HG03045 (cell line): Measurements from ENCODE around the gene LAMA2.
A peak's percentile ranks its signal among the peaks of the same experiment; 100 is the strongest.

Source experiments
- ATAC-seq: cut with Tn5 transposase; IDR thresholded peaks from one replicate; pipeline ENCODE4 v1.9.1; 2021; ENCODE audit warnings: mild to moderate bottlenecking, moderate library complexity; ENCODE audit not compliant: unreplicated experiment

The LAMA2 gene

GRCh38 chr6:129416337-129416990, 533.5 kb downstream of the LAMA2 start:
- no peak for ATAC-seq

- ATAC-seq, result no peak
Measured at GRCh38 chr6:129417416-129418086, 534.6 kb downstream of the LAMA2 start.

- no peak for ATAC-seq
Measured at GRCh38 chr6:129419324-129419723, 536.4 kb downstream of the LAMA2 start.

- ATAC-seq, result no peak
Measured at GRCh38 chr6:129426343-129426742, 543.4 kb downstream of the LAMA2 start.

- ATAC-seq, result no peak
Measured at GRCh38 chr6:129429956-129430355, 547.0 kb downstream of the LAMA2 start.

GRCh38 chr6:129432738-129433137, 549.8 kb downstream of the LAMA2 start:
- no peak for ATAC-seq

GRCh38 chr6:129434091-129434490, 551.2 kb downstream of the LAMA2 start:
- no peak for ATAC-seq

- no peak for ATAC-seq
Measured at GRCh38 chr6:129440691-129441090, 557.8 kb downstream of the LAMA2 start.

- ATAC-seq, result no peak
Measured at GRCh38 chr6:129444683-129445082, 561.7 kb downstream of the LAMA2 start.

GRCh38 chr6:129446272-129447197, 563.6 kb downstream of the LAMA2 start:
- no peak for ATAC-seq

- ATAC-seq, result no peak
Measured at GRCh38 chr6:129447198-129447565, 564.2 kb downstream of the LAMA2 start.

- ATAC-seq, result peak; percentile 98
Measured at GRCh38 chr6:129448965-129449364, 566.0 kb downstream of the LAMA2 start.

- no peak for ATAC-seq
Measured at GRCh38 chr6:129451187-129451586, 568.2 kb downstream of the LAMA2 start.

- no peak for ATAC-seq
Measured at GRCh38 chr6:129453073-129453472, 570.1 kb downstream of the LAMA2 start.

- no peak for ATAC-seq
Measured at GRCh38 chr6:129454488-129454887, 571.5 kb downstream of the LAMA2 start.

GRCh38 chr6:129455126-129455769, 572.3 kb downstream of the LAMA2 start:
- no peak for ATAC-seq

- ATAC-seq, result no peak
Measured at GRCh38 chr6:129460221-129460620, 577.3 kb downstream of the LAMA2 start.

- ATAC-seq, result no peak
Measured at GRCh38 chr6:129469070-129469662, 586.2 kb downstream of the LAMA2 start.

- no peak for ATAC-seq
Measured at GRCh38 chr6:129472239-129472638, 589.3 kb downstream of the LAMA2 start.

GRCh38 chr6:129473546-129473945, 590.6 kb downstream of the LAMA2 start:
- no peak for ATAC-seq
